PC-3 (cell line): ENCODE data around the gene FNDC7. TPM values are rescaled to one million over a fixed set of nuclear protein-coding genes. Genes with fewer than 3 reads are reported as not detected.
A peak's percentile ranks its signal among the peaks of the same experiment; 100 is the strongest.

Experiments used
- ATAC-seq: fragments of 200-7000 bp; cut with Tn5 transposase; 2 replicates; pipeline ENCODE4 v1.9.1; 2020; ENCODE audit warnings: mild to moderate bottlenecking, moderate library complexity
- BruUV-seq: library from RNA; stranded (reverse); fragments of 400-500 nt; replicated peaks from 2 replicates; lab custom pipeline; 2021; lab: Mats Ljungman, UMichigan
- CTCF ChIA-PET: fragments of 300-600 bp; sonication (Branson Sonifier 250); formaldehyde crosslinking; loops from one replicate; lab custom pipeline; 2022; ENCODE audit warnings: antibody characterized with exemption; lab: Charles Lee
- POLR2A ChIA-PET: fragments of 300-600 bp; sonication (Branson Sonifier 250); formaldehyde crosslinking; loops from one replicate; lab custom pipeline; 2022; ENCODE audit warnings: antibody characterized with exemption; ENCODE audit not compliant: unreplicated experiment; lab: Charles Lee
- DNase-seq: peaks from one replicate; pipeline ENCODE4 v3.0.0-alpha.2; 2015
- H2AFZ ChIP-seq: fragments of 300-600 bp; sonication (generic); 2 replicates; pipeline ENCODE4 v1.6.0; 2016; ENCODE audit warnings: antibody characterized with exemption, low read length
- H3F3A ChIP-seq: fragments of 300-600 bp; sonication (generic); one replicate; pipeline ENCODE4 v1.6.0; 2017; ENCODE audit warnings: antibody characterized with exemption, low read length, control low read depth, mild to moderate bottlenecking; ENCODE audit not compliant: unreplicated experiment
- H3K27ac ChIP-seq: fragments of 300-600 bp; sonication (generic); 2 replicates; pipeline ENCODE4 v1.5.1; 2016; ENCODE audit warnings: mild to moderate bottlenecking, low read length
- H3K27me3 ChIP-seq: fragments of 300-600 bp; sonication (generic); 2 replicates; pipeline ENCODE4 v1.6.1; 2016; ENCODE audit warnings: low read length, mixed read lengths
- H3K36me3 ChIP-seq: fragments of 300-600 bp; sonication (generic); 2 replicates; pipeline ENCODE4 v1.6.1; 2016; ENCODE audit warnings: low read depth, mixed run types, low read length, mixed read lengths
- H3K4me1 ChIP-seq: fragments of 300-600 bp; sonication (generic); 2 replicates; pipeline ENCODE4 v1.5.1; 2016; ENCODE audit warnings: low read length; ENCODE audit not compliant: insufficient read depth
- H3K4me2 ChIP-seq: fragments of 300-600 bp; sonication (generic); 2 replicates; pipeline ENCODE4 v1.6.0; 2016; ENCODE audit warnings: low read length
- H3K4me3 ChIP-seq: fragments of 300-600 bp; sonication (generic); 2 replicates; pipeline ENCODE4 v1.5.1; 2016; ENCODE audit warnings: mild to moderate bottlenecking, low read length, mixed read lengths
- H3K79me2 ChIP-seq: fragments of 300-600 bp; sonication (generic); 2 replicates; pipeline ENCODE4 v1.6.1; 2017; ENCODE audit warnings: low read length, mixed read lengths
- H3K9ac ChIP-seq: fragments of 300-600 bp; sonication (generic); 2 replicates; pipeline ENCODE4 v1.6.0; 2016; ENCODE audit warnings: mild to moderate bottlenecking, low read length
- H3K9me2 ChIP-seq: fragments of 300-600 bp; sonication (generic); replicated peaks from 2 replicates; pipeline ENCODE4 v1.6.1; 2016; ENCODE audit warnings: mixed run types, low read length, mixed read lengths
- H3K9me3 ChIP-seq: fragments of 300-600 bp; sonication (generic); 2 replicates; pipeline ENCODE4 v1.6.1; 2016; ENCODE audit warnings: low read length, mixed read lengths
- H4K20me1 ChIP-seq: fragments of 300-600 bp; sonication (generic); 2 replicates; pipeline ENCODE4 v1.6.1; 2016; ENCODE audit warnings: low read length, mixed read lengths
- EZH2 ChIP-seq: fragments of 300-600 bp; sonication (generic); IDR thresholded peaks from one replicate; pipeline ENCODE4 v1.6.1; 2017; ENCODE audit warnings: antibody characterized with exemption, mild to moderate bottlenecking, low read length; ENCODE audit not compliant: unreplicated experiment
- EZH2phosphoT487 ChIP-seq: fragments of 300-600 bp; sonication (generic); IDR thresholded peaks from 2 replicates; pipeline ENCODE4 v1.6.1; 2018; ENCODE audit warnings: mild to moderate bottlenecking, antibody characterized with exemption, low read length, borderline replicate concordance
- intact Hi-C: fragments of 100-400 bp; cut with micrococcal nuclease; formaldehyde crosslinking; loops from 2 replicates; pipeline ENCODE4 v1.9.0; 2023
- total RNA-seq: library from RNA; depleted of rRNA; stranded (reverse); fragments of >200 nt; gene quantifications from 2 replicates; pipeline ENCODE4 v1.2.3, GENCODE V29; 2014
- TF ChIP-seq, protein P1 (sequence below): fragments of 300-600 bp; sonication (generic); conservative IDR thresholded peaks from 2 replicates; pipeline ENCODE4 v1.5.1; 2017; ENCODE audit warnings: antibody characterized with exemption, low read depth, mild to moderate bottlenecking, low read length

Gene FNDC7
- total RNA-seq, 1 experiment from 2014 or later, result not detected

DNA sequence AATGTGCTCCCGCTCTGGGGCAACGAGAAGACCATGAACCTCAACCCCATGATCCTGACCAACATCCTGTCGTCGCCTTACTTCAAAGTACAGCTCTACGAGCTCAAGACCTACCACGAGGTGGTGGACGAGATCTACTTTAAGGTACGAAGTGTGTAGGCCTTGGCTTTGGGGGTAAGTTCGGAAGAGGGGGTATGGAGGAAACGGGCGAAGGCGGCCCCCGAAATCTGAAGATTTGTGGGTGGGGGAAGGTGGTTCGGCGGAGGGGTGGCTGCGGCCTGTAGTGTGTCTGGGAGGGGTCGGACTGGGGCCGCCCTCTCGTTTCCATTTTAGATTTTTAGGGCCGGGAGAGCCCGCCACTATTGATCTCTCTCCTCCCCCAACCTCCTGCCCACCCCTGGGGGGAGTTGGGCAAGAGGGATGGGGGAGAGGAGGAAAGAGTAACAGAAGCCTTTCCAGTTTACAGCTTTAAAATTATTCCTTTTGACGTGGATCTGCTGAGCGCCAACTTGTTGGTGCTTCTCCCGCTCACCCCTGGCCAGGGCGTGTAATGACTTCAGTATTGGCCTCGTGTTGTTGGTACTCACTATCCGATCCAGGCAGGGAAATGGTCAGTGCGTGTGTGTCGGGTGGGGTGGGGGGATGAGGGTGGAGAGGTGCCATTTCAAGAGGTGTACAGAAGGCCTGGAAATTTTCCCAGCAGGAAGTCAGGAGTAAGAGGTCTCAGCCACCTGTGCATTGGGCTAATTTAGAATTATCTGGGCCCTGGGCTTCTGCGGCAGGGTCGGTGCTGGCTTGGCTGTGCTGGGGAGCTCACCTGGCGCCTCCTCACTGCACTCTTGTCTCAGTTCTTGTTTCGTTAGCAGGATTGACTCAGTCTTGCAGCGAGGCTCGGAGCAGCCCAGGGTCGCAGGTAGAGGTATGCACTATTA lies 19.7 kb upstream of the FNDC7 start:
- ChIA-PET POLR2A (no interaction called here), CTCF (interaction anchor here (0.7 to 1.0 kb wide), 2 partner anchors 133 to 136 kb away, joined by 3 read pairs; partner anchors contain the start of gene EEIG2)
- H3K9ac ChIP-seq, result peak overlapping the region; percentile 96
- no TSS peak for BruUV-seq
- H3K9me3 ChIP-seq, result no peaks in the 10 kb centered on the region
- H3K9me2 ChIP-seq, result no peaks in the 10 kb centered on the region
- peak overlapping the region; percentile 82 for H3K27ac ChIP-seq
- no peak for TF ChIP-seq EZH2
- TF ChIP-seq, protein P1, sequence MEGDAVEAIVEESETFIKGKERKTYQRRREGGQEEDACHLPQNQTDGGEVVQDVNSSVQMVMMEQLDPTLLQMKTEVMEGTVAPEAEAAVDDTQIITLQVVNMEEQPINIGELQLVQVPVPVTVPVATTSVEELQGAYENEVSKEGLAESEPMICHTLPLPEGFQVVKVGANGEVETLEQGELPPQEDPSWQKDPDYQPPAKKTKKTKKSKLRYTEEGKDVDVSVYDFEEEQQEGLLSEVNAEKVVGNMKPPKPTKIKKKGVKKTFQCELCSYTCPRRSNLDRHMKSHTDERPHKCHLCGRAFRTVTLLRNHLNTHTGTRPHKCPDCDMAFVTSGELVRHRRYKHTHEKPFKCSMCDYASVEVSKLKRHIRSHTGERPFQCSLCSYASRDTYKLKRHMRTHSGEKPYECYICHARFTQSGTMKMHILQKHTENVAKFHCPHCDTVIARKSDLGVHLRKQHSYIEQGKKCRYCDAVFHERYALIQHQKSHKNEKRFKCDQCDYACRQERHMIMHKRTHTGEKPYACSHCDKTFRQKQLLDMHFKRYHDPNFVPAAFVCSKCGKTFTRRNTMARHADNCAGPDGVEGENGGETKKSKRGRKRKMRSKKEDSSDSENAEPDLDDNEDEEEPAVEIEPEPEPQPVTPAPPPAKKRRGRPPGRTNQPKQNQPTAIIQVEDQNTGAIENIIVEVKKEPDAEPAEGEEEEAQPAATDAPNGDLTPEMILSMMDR, result peak; percentile 40
- TF ChIP-seq EZH2phosphoT487, result no peak
- peaks cover 43% of the 10 kb centered on the region for H4K20me1 ChIP-seq
- H3K4me2 ChIP-seq, result peak overlapping the region; percentile 97
- H3K4me1 ChIP-seq, result peaks cover 17% of the 10 kb centered on the region
- ATAC-seq (peak; percentile 44), DNase-seq (peak; percentile 49)
- peaks cover 65% of the 10 kb centered on the region for H3K79me2 ChIP-seq
- no peaks in the 10 kb centered on the region for H3K27me3 ChIP-seq
- H3K36me3 ChIP-seq, result peaks cover 32% of the 10 kb centered on the region
- H3F3A ChIP-seq, result no peaks in the 10 kb centered on the region
- H2AFZ ChIP-seq, result peak overlapping the region; percentile 96
- H3K4me3 ChIP-seq, result peak overlapping the region; percentile 100
- intact Hi-C loops, result loop anchor here (1.0 to 5.0 kb wide), 4 partner anchors 27 to 204 kb away; partner anchors contain the start of genes GPSM2 and STXBP3

DNA sequence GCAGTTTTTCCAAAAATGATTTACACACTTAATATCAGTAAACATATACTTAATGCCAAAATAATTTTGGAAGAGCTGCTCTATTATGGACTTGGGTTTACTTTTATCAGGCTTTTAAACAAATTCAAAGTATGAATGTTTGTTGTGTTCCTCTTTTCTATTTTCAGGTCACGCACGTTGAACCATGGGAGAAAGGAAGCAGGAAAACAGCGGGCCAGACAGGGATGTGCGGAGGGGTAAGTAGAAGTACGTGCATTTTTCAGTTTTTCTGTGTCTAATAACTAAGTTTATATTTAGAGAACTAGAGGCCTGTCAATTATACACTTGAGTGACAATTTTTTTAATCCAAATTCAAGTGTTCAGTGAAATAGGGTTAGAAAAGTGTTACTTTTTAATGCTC lies 17.2 kb upstream of the FNDC7 start:
- peaks cover 43% of the 10 kb centered on the region for H4K20me1 ChIP-seq
- peaks cover 65% of the 10 kb centered on the region for H3K79me2 ChIP-seq
- H3K4me1 ChIP-seq, result peaks cover 17% of the 10 kb centered on the region
- H3K9me2 ChIP-seq, result no peaks in the 10 kb centered on the region
- peak overlapping the region; percentile 100; the same call in 1 of the 2 replicates for H3K4me3 ChIP-seq
- no peak overlapping the region for H2AFZ ChIP-seq
- H3K36me3 ChIP-seq, result peaks cover 58% of the 10 kb centered on the region
- peaks cover 1% of the 10 kb centered on the region for H3F3A ChIP-seq
- peak overlapping the region; percentile 97; the same call in 1 of the 2 replicates for H3K4me2 ChIP-seq
- no peaks in the 10 kb centered on the region for H3K27me3 ChIP-seq
- no peaks in the 10 kb centered on the region for H3K9me3 ChIP-seq
- no peak for TF ChIP-seq EZH2phosphoT487
- TF ChIP-seq EZH2, result no peak
- TF ChIP-seq, protein P1, result no peak
- BruUV-seq, result no TSS peak
- H3K27ac ChIP-seq, result no peak overlapping the region
- H3K9ac ChIP-seq, result no peak overlapping the region
- ChIA-PET CTCF (no interaction called here), POLR2A (no interaction called here)
- DNase-seq (no peak), ATAC-seq (no peak)
- intact Hi-C loops, result no loop called here
